Mesenchymal stem cell (in vitro differentiated cells and primary cell): ENCODE results near the gene PTPRN2.

Experiments used
- DNase-seq: peaks from one replicate; pipeline ENCODE4 v3.0.0-alpha.2; 2013
- H2AFZ ChIP-seq: one replicate; pipeline ENCODE4 v1.6.1; 2013; ENCODE audit warnings: low read depth, mild to moderate bottlenecking, control low read depth, inconsistent platforms, low read length, moderate library complexity
- H2AK5ac ChIP-seq: 2 replicates; pipeline ENCODE4 v1.6.1; 2013; ENCODE audit warnings: low read length, moderate library complexity, mild to moderate bottlenecking, inconsistent platforms; ENCODE audit not compliant: severe bottlenecking
- H2BK120ac ChIP-seq: one replicate; pipeline ENCODE4 v1.6.1; 2013; ENCODE audit warnings: low read depth, mild to moderate bottlenecking, inconsistent platforms, low read length, moderate library complexity
- H2BK12ac ChIP-seq, 2 experiments: one replicate each; pipeline ENCODE4 v1.6.1; 2013; ENCODE audit warnings: inconsistent platforms in 2 of 2, low read length in 2 of 2, mild to moderate bottlenecking in 2 of 2, moderate library complexity in 2 of 2, control low read depth in 1 of 2
- H2BK15ac ChIP-seq: one replicate; pipeline ENCODE4 v1.6.1; 2013; ENCODE audit warnings: mild to moderate bottlenecking, low read depth, inconsistent platforms; ENCODE audit not compliant: poor library complexity, severe bottlenecking
- H2BK5ac ChIP-seq: 2 replicates; pipeline ENCODE4 v1.6.1; 2013; ENCODE audit warnings: low read depth, mild to moderate bottlenecking, low read length, control low read depth, inconsistent platforms; ENCODE audit not compliant: poor library complexity, severe bottlenecking
- H3K14ac ChIP-seq, 2 experiments: one replicate each; pipeline ENCODE4 v1.6.1; 2013; ENCODE audit warnings: inconsistent platforms in 2 of 2, low read length in 2 of 2, control low read depth in 1 of 2, mild to moderate bottlenecking in 1 of 2, moderate library complexity in 1 of 2
- H3K18ac ChIP-seq, 2 experiments: one replicate each; pipeline ENCODE4 v1.6.1; 2013; ENCODE audit warnings: inconsistent platforms in 2 of 2, low read length in 2 of 2, control low read depth in 1 of 2, low read depth in 1 of 2, mild to moderate bottlenecking in 1 of 2
- H3K23ac ChIP-seq, 2 experiments: one replicate each; pipeline ENCODE4 v1.6.1; 2013; ENCODE audit warnings: inconsistent platforms in 2 of 2, low read length in 2 of 2, mild to moderate bottlenecking in 2 of 2, moderate library complexity in 2 of 2, control low read depth in 1 of 2
- H3K27ac ChIP-seq: 2 replicates; pipeline ENCODE4 v1.5.1; 2013; ENCODE audit warnings: mild to moderate bottlenecking, moderate library complexity, low read length, control low read depth, inconsistent platforms; ENCODE audit not compliant: poor library complexity, severe bottlenecking
- H3K27me3 ChIP-seq, 2 experiments: 2 replicates each; pipeline versions ENCODE4 v1.6.1 to v1.7.0; 2013; ENCODE audit warnings: low read length in 2 of 2, mild to moderate bottlenecking in 2 of 2, moderate library complexity in 2 of 2, control low read depth in 1 of 2, inconsistent platforms in 1 of 2; ENCODE audit not compliant: control insufficient read depth in 1 of 2, insufficient read depth in 1 of 2
- H3K36me3 ChIP-seq, 2 experiments: 2 replicates each; pipeline versions ENCODE4 v1.6.1 to v1.7.0; 2013; ENCODE audit warnings: low read length in 2 of 2, control low read depth in 1 of 2, inconsistent platforms in 1 of 2, low read depth in 1 of 2, mild to moderate bottlenecking in 1 of 2; ENCODE audit not compliant: insufficient read depth in 2 of 2, control insufficient read depth in 1 of 2
- H3K4ac ChIP-seq, 2 experiments: one replicate each; pipeline ENCODE4 v1.6.1; 2013; ENCODE audit warnings: inconsistent platforms in 2 of 2, low read length in 2 of 2, mild to moderate bottlenecking in 2 of 2, moderate library complexity in 2 of 2, control low read depth in 1 of 2, low read depth in 1 of 2
- H3K4me1 ChIP-seq: 2 replicates; pipeline ENCODE4 v1.6.1; 2013; ENCODE audit warnings: low read depth, low read length, control low read depth; ENCODE audit not compliant: control insufficient read depth, insufficient read depth
- H3K4me2 ChIP-seq: 2 replicates; pipeline ENCODE4 v1.6.1; 2013; ENCODE audit warnings: low read length, mild to moderate bottlenecking, inconsistent platforms; ENCODE audit not compliant: poor library complexity, severe bottlenecking
- H3K4me3 ChIP-seq, 2 experiments: 2 replicates each; pipeline versions ENCODE4 v1.5.1 to v1.7.0; 2013; ENCODE audit warnings: low read length in 2 of 2, mild to moderate bottlenecking in 2 of 2, control low read depth in 1 of 2, low read depth in 1 of 2; ENCODE audit not compliant: insufficient read depth in 1 of 2
- H3K79me1 ChIP-seq: replicated peaks from 2 replicates; pipeline ENCODE4 v1.6.1; 2013; ENCODE audit warnings: mild to moderate bottlenecking, control low read depth, low read length, inconsistent platforms; ENCODE audit not compliant: poor library complexity, severe bottlenecking
- H3K9ac ChIP-seq: 2 replicates; pipeline ENCODE4 v1.7.0; 2013; ENCODE audit warnings: mild to moderate bottlenecking, low read length, moderate library complexity
- H3K9me3 ChIP-seq: 2 replicates; pipeline ENCODE4 v1.7.0; 2013; ENCODE audit warnings: mild to moderate bottlenecking, low read length; ENCODE audit not compliant: control insufficient read depth
- H4K8ac ChIP-seq: one replicate; pipeline ENCODE4 v1.6.1; 2013; ENCODE audit warnings: inconsistent platforms, mild to moderate bottlenecking, low read length, moderate library complexity
- H4K91ac ChIP-seq: one replicate; pipeline ENCODE4 v1.6.1; 2013; ENCODE audit warnings: mild to moderate bottlenecking, low read length, inconsistent platforms
- WGBS: methylation state at CpG from one replicate; pipeline ENCODE4 v1.1.7; 2013; ENCODE audit warnings: mixed read lengths; 5-methylcytosine and 5-hydroxymethylcytosine counted together

The PTPRN2 gene

DNA sequence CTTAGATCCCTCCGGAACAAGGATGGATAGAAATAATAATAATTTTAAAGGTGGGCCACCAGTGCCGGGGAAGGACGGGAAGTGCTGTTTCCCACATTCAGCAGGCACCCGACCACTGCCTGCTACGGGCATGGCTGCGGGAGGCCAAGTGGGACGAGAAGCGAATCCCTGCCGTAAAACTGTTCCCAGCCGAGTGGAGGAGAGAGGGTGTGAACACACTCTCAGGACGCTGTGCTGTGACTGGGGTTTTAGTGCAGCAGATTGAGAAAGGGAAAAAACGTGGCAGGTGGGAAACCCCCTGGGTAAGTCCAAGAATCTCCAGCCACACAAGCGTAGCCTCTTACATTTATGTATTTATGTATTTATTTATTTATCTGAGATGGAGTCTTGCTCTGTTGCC, 1092.0 kb downstream of the PTPRN2 start:
- no peak overlapping the region for H4K8ac ChIP-seq
- H3K27me3 ChIP-seq = no peaks in the 10 kb centered on the region
- H3K4me2 ChIP-seq = no peak overlapping the region
- no peaks in the 10 kb centered on the region for H3K9me3 ChIP-seq
- no peak overlapping the region for H2BK120ac ChIP-seq
- H3K4me3 ChIP-seq = no peak overlapping the region
- no peak overlapping the region for H3K27ac ChIP-seq
- no peak overlapping the region for H3K23ac ChIP-seq
- no peak overlapping the region for H2BK5ac ChIP-seq
- WGBS = 82% methylated on average over 11 of the region's 13 CpGs
- H3K18ac ChIP-seq = no peak overlapping the region
- H2BK12ac ChIP-seq = no peak overlapping the region
- peaks cover 1% of the 10 kb centered on the region for H3K4me1 ChIP-seq
- DNase-seq = no peak
- no peaks in the 10 kb centered on the region for H3K79me1 ChIP-seq
- no peak overlapping the region for H3K9ac ChIP-seq
- no peak overlapping the region for H2AFZ ChIP-seq
- no peak overlapping the region for H2AK5ac ChIP-seq
- no peaks in the 10 kb centered on the region for H3K36me3 ChIP-seq
- no peak overlapping the region for H3K4ac ChIP-seq
- no peak overlapping the region for H4K91ac ChIP-seq
- no peak overlapping the region for H3K14ac ChIP-seq
- no peak overlapping the region for H2BK15ac ChIP-seq

DNA sequence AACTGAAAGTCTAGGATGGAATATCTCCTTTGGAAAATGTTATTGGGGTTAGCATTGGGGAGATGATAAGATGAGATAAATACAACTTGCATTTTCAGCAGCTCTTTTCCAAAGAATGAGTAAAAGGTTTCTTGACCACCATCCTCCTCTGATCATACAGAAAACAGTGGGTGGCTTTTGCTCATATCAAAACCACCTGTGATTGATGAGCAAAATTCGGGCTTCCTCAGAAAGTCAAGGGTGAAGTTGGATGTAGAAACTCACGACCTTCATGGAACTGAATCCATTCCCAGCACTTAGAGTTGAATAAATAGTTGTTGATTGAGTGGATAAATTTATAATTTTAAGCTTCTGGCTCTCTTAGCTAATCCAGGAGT, 1092.5 kb downstream of the PTPRN2 start:
- H3K36me3 ChIP-seq = no peaks in the 10 kb centered on the region
- no peak overlapping the region for H2BK12ac ChIP-seq
- H3K9me3 ChIP-seq = no peaks in the 10 kb centered on the region
- H3K23ac ChIP-seq = no peak overlapping the region
- H3K9ac ChIP-seq = no peak overlapping the region
- H4K8ac ChIP-seq = no peak overlapping the region
- H2AK5ac ChIP-seq = no peak overlapping the region
- H2BK120ac ChIP-seq = no peak overlapping the region
- no peak overlapping the region for H2BK5ac ChIP-seq
- 39% methylated on average over 2 of the region's 2 CpGs for WGBS
- H3K4me1 ChIP-seq = peaks cover 1% of the 10 kb centered on the region
- H3K27ac ChIP-seq = no peak overlapping the region
- H3K79me1 ChIP-seq = no peaks in the 10 kb centered on the region
- H3K4ac ChIP-seq = no peak overlapping the region
- H2BK15ac ChIP-seq = no peak overlapping the region
- no peaks in the 10 kb centered on the region for H3K27me3 ChIP-seq
- H4K91ac ChIP-seq = no peak overlapping the region
- DNase-seq = no peak
- no peak overlapping the region for H3K14ac ChIP-seq
- H3K18ac ChIP-seq = no peak overlapping the region
- no peak overlapping the region for H3K4me3 ChIP-seq
- H3K4me2 ChIP-seq = no peak overlapping the region
- H2AFZ ChIP-seq = no peak overlapping the region

DNA sequence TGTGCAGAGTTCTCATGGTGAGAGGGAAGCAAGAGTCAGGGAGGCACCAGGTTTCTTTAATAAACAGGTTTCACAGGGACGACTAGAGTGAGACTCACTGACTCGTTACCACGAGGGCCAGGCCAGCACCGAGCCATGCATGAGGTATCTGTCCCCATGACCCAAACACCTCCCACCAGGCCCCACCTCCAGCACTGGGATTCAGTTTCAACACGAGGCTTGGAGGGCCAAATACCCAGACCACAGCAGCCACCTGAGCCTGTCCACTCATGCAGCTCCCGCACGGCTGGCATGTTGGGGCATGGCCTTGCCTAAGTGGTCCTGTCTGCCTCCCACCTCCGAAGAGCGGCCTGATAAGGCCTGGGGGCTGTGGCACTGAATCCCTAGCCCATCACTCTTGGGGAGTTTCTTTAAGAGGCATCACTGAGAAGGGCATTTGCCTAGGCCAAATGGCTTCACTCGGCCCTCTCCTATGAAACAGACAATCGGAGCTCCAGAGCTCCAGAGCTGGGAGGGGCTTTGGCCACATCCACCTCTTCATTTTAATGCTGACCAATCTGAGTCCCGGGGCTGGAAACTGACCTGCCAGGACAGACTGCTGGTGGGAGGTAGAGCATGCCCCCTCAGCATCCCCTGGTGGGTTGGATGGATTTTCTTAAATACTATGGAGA, 1093.0 kb downstream of the PTPRN2 start:
- H2BK5ac ChIP-seq = no peak overlapping the region
- no peaks in the 10 kb centered on the region for H3K79me1 ChIP-seq
- H4K91ac ChIP-seq = no peak overlapping the region
- H2BK12ac ChIP-seq = no peak overlapping the region
- H4K8ac ChIP-seq = no peak overlapping the region
- no peaks in the 10 kb centered on the region for H3K9me3 ChIP-seq
- no peak for DNase-seq
- no peaks in the 10 kb centered on the region for H3K27me3 ChIP-seq
- H3K36me3 ChIP-seq = no peaks in the 10 kb centered on the region
- no peak overlapping the region for H3K9ac ChIP-seq
- no peak overlapping the region for H2AFZ ChIP-seq
- no peaks in the 10 kb centered on the region for H3K4me1 ChIP-seq
- H3K4me2 ChIP-seq = no peak overlapping the region
- no peak overlapping the region for H3K23ac ChIP-seq
- whole genome bisulfite sequencing = 70% methylated on average over 12 of the region's 12 CpGs
- H2BK120ac ChIP-seq = no peak overlapping the region
- H3K4me3 ChIP-seq = no peak overlapping the region
- H3K18ac ChIP-seq = no peak overlapping the region
- no peak overlapping the region for H2BK15ac ChIP-seq
- H3K4ac ChIP-seq = no peak overlapping the region
- H3K27ac ChIP-seq = no peak overlapping the region
- H2AK5ac ChIP-seq = no peak overlapping the region
- H3K14ac ChIP-seq = no peak overlapping the region

DNA sequence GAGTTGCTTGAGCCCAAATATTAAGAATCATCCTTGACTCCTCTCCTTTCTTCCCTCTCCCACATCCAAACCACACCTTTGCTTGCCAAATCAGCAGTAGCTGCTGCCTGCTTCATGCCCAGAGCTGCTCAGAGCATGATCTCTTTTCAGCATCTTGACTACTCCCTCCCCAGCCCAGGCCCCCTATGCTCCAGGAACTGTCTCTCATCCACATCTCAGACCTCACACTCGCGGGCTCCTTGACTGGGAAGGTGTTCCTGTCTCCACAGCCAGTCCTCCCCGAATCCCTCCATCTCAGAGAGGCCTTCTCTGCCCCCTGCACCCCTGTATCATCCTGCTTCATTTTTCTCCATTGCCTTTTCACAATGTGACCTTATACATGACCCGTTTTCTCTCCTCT, 1093.8 kb downstream of the PTPRN2 start:
- Histone ChIP-seq H3K4me2 (no peak overlapping the region), H3K9me3 (no peaks in the 10 kb centered on the region), H3K14ac (no peak overlapping the region), H4K8ac (no peak overlapping the region), H2BK120ac (no peak overlapping the region), H3K27me3 (no peaks in the 10 kb centered on the region), H4K91ac (no peak overlapping the region), H2BK15ac (no peak overlapping the region), H3K9ac (no peak overlapping the region), H3K4me1 (no peaks in the 10 kb centered on the region), H2AFZ (no peak overlapping the region), H3K79me1 (no peaks in the 10 kb centered on the region), H3K27ac (no peak overlapping the region), H3K4ac (no peak overlapping the region), H2AK5ac (no peak overlapping the region), H3K36me3 (no peaks in the 10 kb centered on the region), H3K18ac (no peak overlapping the region), H3K4me3 (no peak overlapping the region), H2BK12ac (no peak overlapping the region), H3K23ac (no peak overlapping the region), H2BK5ac (no peak overlapping the region)
- WGBS = 72% methylated on average over 3 of the region's 4 CpGs
- no peak for DNase-seq
